NCI-H2081 treated with DMSO at 0.1 percent for 48 hours (cell line): Measurements from ENCODE around the gene SHC3.

Experiments
- DNase-seq: peaks from one replicate; lab custom pipeline; 2025; lab: John Stamatoyannopoulos, UW

The SHC3 gene

GRCh38 chr9:89154218-89154617 is 24.4 kb downstream of the SHC3 start:
- no peak for DNase-seq

GRCh38 chr9:89153232-89154017 is 25.2 kb downstream of the SHC3 start:
- no peak for DNase-seq

- no peak for DNase-seq
Measured at GRCh38 chr9:89149726-89150125, 28.9 kb downstream of the SHC3 start.

- DNase-seq, result no peak
Measured at GRCh38 chr9:89145097-89145496, 33.5 kb downstream of the SHC3 start.

GRCh38 chr9:89144238-89144637 is 34.4 kb downstream of the SHC3 start:
- DNase-seq, result no peak

GRCh38 chr9:89143266-89143665 is 35.4 kb downstream of the SHC3 start:
- no peak for DNase-seq

- no peak for DNase-seq
Measured at GRCh38 chr9:89139455-89139854, 39.2 kb downstream of the SHC3 start.

GRCh38 chr9:89138463-89139390 is 39.9 kb downstream of the SHC3 start:
- no peak for DNase-seq

GRCh38 chr9:89137542-89138462 is 40.8 kb downstream of the SHC3 start:
- no peak for DNase-seq

GRCh38 chr9:89135591-89136166 is 42.9 kb downstream of the SHC3 start:
- no peak for DNase-seq

- no peak for DNase-seq
Measured at GRCh38 chr9:89134709-89135108, 43.9 kb downstream of the SHC3 start.

GRCh38 chr9:89122949-89123348 is 55.7 kb downstream of the SHC3 start:
- no peak for DNase-seq

GRCh38 chr9:89120704-89121103 is 57.9 kb downstream of the SHC3 start:
- DNase-seq, result no peak

GRCh38 chr9:89116805-89117192 is 61.8 kb downstream of the SHC3 start:
- no peak for DNase-seq

- no peak for DNase-seq
Measured at GRCh38 chr9:89116064-89116804, 62.4 kb downstream of the SHC3 start.

- DNase-seq, result no peak
Measured at GRCh38 chr9:89115426-89115825, 63.2 kb downstream of the SHC3 start.

GRCh38 chr9:89114741-89115140 is 63.9 kb downstream of the SHC3 start:
- no peak for DNase-seq

GRCh38 chr9:89113851-89114250 is 64.8 kb downstream of the SHC3 start:
- no peak for DNase-seq

GRCh38 chr9:89112243-89112642 is 66.4 kb downstream of the SHC3 start:
- no peak for DNase-seq

- no peak for DNase-seq
Measured at GRCh38 chr9:89109666-89110065, 69.0 kb downstream of the SHC3 start.

- no peak for DNase-seq
Measured at GRCh38 chr9:89107406-89107805, 71.2 kb downstream of the SHC3 start.
